Left lung (tissue), 10 donors: Measurements from ENCODE around the gene SLC35E1. TPM values are rescaled to one million over a fixed set of nuclear protein-coding genes. Genes with fewer than 3 reads are reported as not detected.

Source experiments
- ATAC-seq: fragments of 200-7000 bp; cut with Tn5 transposase; one replicate; pipeline ENCODE4 v1.9.1; 2020; ENCODE audit warnings: moderate library complexity
- DNase-seq, 4 donors: peaks; one replicate each; pipeline ENCODE4 v3.0.0-alpha.2; 2013 to 2020
- H3K27ac ChIP-seq, 2 donors: fragments of 200-600 bp; sonication (generic) in 1 of 2; one replicate each; pipeline versions ENCODE4 v1.5.0 to v1.8.0; 2020 to 2021
- H3K27me3 ChIP-seq, 2 donors: fragments of 200-600 bp; sonication (generic) in 1 of 2; one replicate each; pipeline versions ENCODE4 v1.5.0 to v1.8.0; 2020 to 2021
- H3K36me3 ChIP-seq, 2 donors: fragments of 200-600 bp; sonication (generic) in 1 of 2; one replicate each; pipeline versions ENCODE4 v1.5.0 to v1.8.0; 2020 to 2021
- H3K4me1 ChIP-seq, 2 donors: fragments of 200-600 bp; one replicate each; pipeline ENCODE4 v1.8.0; 2021
- H3K4me3 ChIP-seq, 2 donors: fragments of 200-600 bp; sonication (generic) in 1 of 2; one replicate each; pipeline versions ENCODE4 v1.5.0 to v1.8.0; 2020 to 2021; ENCODE audit warnings: mild to moderate bottlenecking in 1 of 2
- H3K9me3 ChIP-seq, 2 donors: fragments of 200-600 bp; sonication (generic) in 1 of 2; one replicate each; pipeline versions ENCODE4 v1.5.0 to v1.8.0; 2020 to 2021
- intact Hi-C, 2 donors: fragments of 100-400 bp; cut with DNase I; formaldehyde crosslinking; loops; one replicate each; pipeline versions ENCODE4 v1.11.2 to v1.14.2; 2022
- polyA plus RNA-seq, 6 donors: library from polyadenylated mRNA; unstranded; fragments of 120-200 nt; gene quantifications; one replicate each; pipeline ENCODE4 v1.2.1, GENCODE V29; 2013; ENCODE audit not compliant: insufficient read length in 6 of 6
- total RNA-seq, 2 donors: library from RNA; stranded (reverse); fragmentation: NEBNext Ultra II Directional; extraction: Animal tissue kit (Norgen Biotek cat#: 25700); gene quantifications; one replicate each; pipeline ENCODE4 v1.2.1, GENCODE V29; 2021
- TF ChIP-seq, protein P1 (sequence below), 2 donors: fragments of 200-600 bp; sonication (generic) in 1 of 2; IDR thresholded peaks; one replicate each; pipeline versions ENCODE4 v1.5.0 to v1.8.0; 2021; ENCODE audit warnings: antibody characterized with exemption in 2 of 2
- donor health status: DM: no; HTN: yes; CAD: no.
- donor health status: DM: no; HTN: no; CAD: no.

The SLC35E1 gene
- total and polyA plus RNA-seq, 8 donors = 46.5 to 56.7 (median 50.6) TPM

DNA sequence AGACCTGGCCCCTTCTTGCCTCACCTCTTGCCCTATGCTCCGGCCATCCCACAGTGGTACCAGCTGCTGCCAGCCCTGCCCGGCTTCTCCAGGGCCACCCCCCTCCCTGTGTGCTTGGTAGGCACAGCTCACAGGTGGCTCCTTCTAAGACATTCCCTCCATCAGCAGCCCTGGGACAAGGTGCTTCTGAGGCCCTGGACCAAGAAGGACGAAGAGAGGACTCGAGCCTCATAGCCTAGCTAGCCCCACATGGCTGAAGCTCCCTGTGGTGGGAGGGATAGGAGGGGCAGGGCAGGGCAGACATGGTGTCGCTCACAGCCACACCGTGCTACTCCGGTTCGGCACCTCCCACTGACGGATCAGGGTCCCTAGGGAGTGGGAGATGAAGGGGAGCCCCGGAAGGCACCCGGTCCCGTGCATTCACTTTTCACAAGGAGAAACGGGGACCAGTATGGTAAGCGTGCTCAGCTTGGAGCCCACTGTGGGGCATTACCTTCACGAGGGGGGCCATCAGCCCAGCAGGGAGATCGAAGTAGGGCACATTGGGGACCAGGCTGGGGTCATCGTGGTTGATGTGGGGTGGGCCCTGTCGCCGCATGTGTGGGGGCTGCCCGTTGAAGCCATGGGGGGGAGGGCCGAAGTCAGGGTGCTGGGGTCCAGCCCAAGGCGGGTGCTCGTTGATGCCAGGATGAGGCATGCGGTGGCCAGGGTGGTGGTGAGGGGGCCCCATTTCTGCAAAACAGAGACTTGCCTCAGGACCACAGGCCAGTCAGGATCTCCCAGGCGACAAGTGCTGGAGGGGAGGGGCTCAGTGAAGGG lies 49.4 kb downstream of the SLC35E1 start:
- intact Hi-C loops = no loop called here
- Histone ChIP-seq H3K9me3 (no peaks in the 10 kb centered on the region), H3K4me3 (no peak overlapping the region), H3K4me1 (no peaks in the 10 kb centered on the region), H3K36me3 (peaks cover 3 to 100% of the 10 kb centered on the region in 2 donors), H3K27ac (no peak overlapping the region), H3K27me3 (no peaks in the 10 kb centered on the region)
- no peak for ATAC-seq
- TF ChIP-seq, protein P1, sequence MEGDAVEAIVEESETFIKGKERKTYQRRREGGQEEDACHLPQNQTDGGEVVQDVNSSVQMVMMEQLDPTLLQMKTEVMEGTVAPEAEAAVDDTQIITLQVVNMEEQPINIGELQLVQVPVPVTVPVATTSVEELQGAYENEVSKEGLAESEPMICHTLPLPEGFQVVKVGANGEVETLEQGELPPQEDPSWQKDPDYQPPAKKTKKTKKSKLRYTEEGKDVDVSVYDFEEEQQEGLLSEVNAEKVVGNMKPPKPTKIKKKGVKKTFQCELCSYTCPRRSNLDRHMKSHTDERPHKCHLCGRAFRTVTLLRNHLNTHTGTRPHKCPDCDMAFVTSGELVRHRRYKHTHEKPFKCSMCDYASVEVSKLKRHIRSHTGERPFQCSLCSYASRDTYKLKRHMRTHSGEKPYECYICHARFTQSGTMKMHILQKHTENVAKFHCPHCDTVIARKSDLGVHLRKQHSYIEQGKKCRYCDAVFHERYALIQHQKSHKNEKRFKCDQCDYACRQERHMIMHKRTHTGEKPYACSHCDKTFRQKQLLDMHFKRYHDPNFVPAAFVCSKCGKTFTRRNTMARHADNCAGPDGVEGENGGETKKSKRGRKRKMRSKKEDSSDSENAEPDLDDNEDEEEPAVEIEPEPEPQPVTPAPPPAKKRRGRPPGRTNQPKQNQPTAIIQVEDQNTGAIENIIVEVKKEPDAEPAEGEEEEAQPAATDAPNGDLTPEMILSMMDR (IDR thresholded peaks at IDR 0.05) = no peak
- DNase-seq = no peak

DNA sequence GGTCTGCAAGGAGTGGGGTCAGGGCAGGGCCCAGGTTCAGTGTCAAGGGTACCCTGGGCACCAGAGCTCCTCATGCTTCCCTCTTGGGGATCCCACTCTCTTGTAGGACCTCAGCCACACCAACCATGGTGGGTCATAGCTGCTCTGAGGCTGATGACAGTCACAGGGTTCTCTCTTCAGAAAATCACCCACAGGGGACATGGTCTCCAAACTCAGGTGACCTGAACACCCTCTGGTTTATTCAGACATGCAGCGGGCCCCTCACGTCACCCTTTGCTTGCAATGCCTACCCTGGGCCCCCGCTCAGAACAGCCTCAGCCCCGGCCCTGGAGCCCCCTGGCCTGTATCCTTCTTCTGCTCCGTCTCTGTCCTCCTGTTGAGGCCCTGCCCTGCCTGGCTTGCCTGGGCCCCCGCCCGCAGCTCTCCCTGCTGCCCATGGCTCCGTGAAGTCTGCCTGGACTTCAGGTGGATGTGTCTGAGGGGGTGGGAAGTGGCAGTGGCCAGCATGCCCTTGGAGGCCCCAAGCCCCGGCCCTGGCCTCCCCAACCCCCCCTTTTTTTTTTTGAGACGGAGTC lies 50.4 kb downstream of the SLC35E1 start:
- peaks cover 3 to 100% of the 10 kb centered on the region in 2 donors for H3K36me3 ChIP-seq
- intact Hi-C loops = no loop called here

DNA sequence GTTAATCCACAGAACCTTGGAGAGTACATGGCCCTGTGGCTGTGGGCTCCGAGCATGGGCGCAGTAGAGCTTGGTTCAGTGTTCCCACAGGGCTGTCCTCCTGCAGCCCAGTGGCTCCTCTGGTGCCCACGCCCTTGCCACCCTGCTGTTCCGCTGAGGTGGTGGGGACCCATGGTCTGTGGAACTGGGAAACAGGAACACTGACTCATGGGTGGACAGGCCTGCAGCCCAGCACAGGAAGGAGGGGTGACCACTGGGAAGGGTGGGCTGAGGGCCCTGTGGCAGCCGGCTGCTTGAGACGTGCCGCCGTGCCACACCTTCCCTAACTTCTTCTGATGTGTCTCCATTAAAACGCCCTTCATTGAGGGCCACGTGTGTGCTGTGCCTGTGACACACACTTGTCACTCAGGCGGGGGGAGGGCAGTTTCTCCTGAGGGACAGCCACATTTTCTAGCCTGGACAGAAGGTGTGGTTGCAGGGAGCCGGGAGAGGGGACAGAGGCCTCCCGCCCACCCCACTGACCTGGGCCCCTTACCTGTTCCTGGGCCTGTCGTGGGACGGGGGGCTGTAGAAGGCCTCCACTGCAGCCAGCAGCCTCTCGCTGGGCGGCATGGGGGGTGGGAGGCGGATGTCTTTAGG lies 51.1 kb downstream of the SLC35E1 start:
- peaks cover 3 to 98% of the 10 kb centered on the region in 2 donors for H3K36me3 ChIP-seq
- DNase-seq (no peak), ATAC-seq (no peak)
- TF ChIP-seq, protein P1 (IDR thresholded peaks at IDR 0.05) = no peak
- no peaks in the 10 kb centered on the region for H3K27me3 ChIP-seq
- no peaks in the 10 kb centered on the region for H3K9me3 ChIP-seq
- H3K4me1 ChIP-seq = no peaks in the 10 kb centered on the region
- no peak overlapping the region for H3K27ac ChIP-seq
- intact Hi-C loops = no loop called here
- H3K4me3 ChIP-seq = no peak overlapping the region

More for the DNA sequence above, 50.4 kb downstream of the SLC35E1 start:
- DNase-seq (no peak), ATAC-seq (no peak)
- H3K9me3 ChIP-seq = no peaks in the 10 kb centered on the region
- no peaks in the 10 kb centered on the region for H3K27me3 ChIP-seq
- H3K4me3 ChIP-seq = no peak overlapping the region
- TF ChIP-seq, protein P1 (IDR thresholded peaks at IDR 0.05) = no peak
- H3K4me1 ChIP-seq = no peaks in the 10 kb centered on the region
- no peak overlapping the region for H3K27ac ChIP-seq

DNA sequence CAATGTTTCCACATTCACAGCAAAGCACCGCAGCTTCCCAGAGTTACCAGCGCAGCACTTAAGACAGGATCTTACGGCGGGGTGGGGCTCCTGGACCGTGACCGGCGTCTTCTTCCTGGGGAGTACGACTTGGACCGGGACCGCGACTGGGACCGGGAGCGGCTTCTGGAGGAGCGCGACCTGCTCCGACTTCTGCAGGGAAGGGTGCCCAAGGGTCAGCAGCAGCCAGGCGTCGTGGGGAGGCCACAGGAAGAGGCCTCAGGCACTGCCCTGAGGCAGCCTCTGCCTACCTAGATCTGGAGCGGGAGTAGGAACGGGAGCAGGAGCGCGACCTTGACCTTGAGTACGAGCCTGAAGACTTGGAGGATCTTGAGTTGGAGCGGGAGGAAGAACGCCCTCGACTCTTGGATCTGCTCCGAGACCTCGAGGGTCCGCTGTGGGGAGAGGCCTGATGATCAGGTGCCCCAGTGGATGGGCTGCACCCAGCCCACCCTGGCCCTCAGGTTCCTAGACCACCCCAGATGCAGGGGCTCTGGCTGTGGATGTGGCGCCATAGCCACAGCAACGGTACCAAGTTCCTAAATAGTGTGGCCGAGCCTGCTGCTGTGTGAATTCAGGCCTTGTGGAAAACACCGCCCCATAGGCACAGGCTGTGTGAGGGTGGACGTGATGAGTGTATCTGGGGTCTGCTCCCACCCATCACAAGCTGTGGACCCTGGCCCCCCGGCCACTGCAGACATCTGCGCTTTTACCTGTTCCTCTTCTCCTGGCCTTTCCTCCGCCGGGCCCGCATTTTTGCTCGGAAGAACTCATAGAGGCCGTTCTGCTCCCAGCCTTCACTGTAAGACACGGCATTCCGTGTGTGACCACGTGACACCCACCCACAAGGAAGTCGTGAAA lies 51.9 kb downstream of the SLC35E1 start:
- ATAC-seq = no peak

More for the DNA sequence above, 51.9 kb downstream of the SLC35E1 start:
- no peak overlapping the region for H3K27ac ChIP-seq
- no peaks in the 10 kb centered on the region for H3K4me1 ChIP-seq
- no peak for DNase-seq
- TF ChIP-seq, protein P1 (IDR thresholded peaks at IDR 0.05) = no peak
- intact Hi-C loops = no loop called here
- peaks cover 3 to 91% of the 10 kb centered on the region in 2 donors for H3K36me3 ChIP-seq
- H3K4me3 ChIP-seq = no peak overlapping the region
- no peaks in the 10 kb centered on the region for H3K27me3 ChIP-seq
- no peaks in the 10 kb centered on the region for H3K9me3 ChIP-seq
